ENCODE results near the gene TAS2R42.

The TAS2R42 gene

GRCh38 chr12:11136075-11136474, 50.7 kb downstream of the TAS2R42 start:
- Histone ChIP-seq H3K4ac (ENCODE audit: low read depth in 1 of 2, low read length in 2 of 2) (no peak overlapping the region), H4K8ac (ENCODE audit: low read length) (no peak overlapping the region), H3K14ac (ENCODE audit: low read length in 2 of 2) (no peak overlapping the region), H2AK5ac (ENCODE audit: low read length, severe bottlenecking) (no peak overlapping the region), H3K9ac (ENCODE audit: low read length) (no peak overlapping the region), H4K91ac (ENCODE audit: low read length) (no peak overlapping the region), H2BK12ac (ENCODE audit: low read length in 2 of 2) (no peak overlapping the region), H3K79me1 (replicated peaks; ENCODE audit: low read length, poor library complexity, severe bottlenecking) (peaks cover 11% of the 10 kb centered on the region), H3K36me3 (ENCODE audit: control insufficient read depth in 1 of 2, insufficient read depth in 2 of 2, low read depth in 1 of 2, low read length in 2 of 2) (no peaks in the 10 kb centered on the region), H2BK5ac (ENCODE audit: low read depth, low read length, poor library complexity, severe bottlenecking) (no peak overlapping the region), H2AFZ (ENCODE audit: low read depth, low read length) (no peak overlapping the region), H3K27ac (ENCODE audit: low read length, poor library complexity, severe bottlenecking) (no peak overlapping the region), H3K4me2 (ENCODE audit: low read length, poor library complexity, severe bottlenecking) (no peak overlapping the region), H3K27me3 (ENCODE audit: control insufficient read depth in 1 of 2, insufficient read depth in 1 of 2, low read length in 2 of 2) (no peaks in the 10 kb centered on the region), H3K4me3 (ENCODE audit: insufficient read depth in 1 of 2, low read depth in 1 of 2, low read length in 2 of 2) (no peak overlapping the region), H3K9me3 (ENCODE audit: control insufficient read depth, low read length) (no peaks in the 10 kb centered on the region), H3K23ac (ENCODE audit: low read length in 2 of 2) (no peak overlapping the region), H2BK120ac (ENCODE audit: low read depth, low read length) (no peak overlapping the region), H3K4me1 (ENCODE audit: control insufficient read depth, insufficient read depth, low read depth, low read length) (peaks cover 2% of the 10 kb centered on the region), H2BK15ac (ENCODE audit: low read depth, poor library complexity, severe bottlenecking) (no peak overlapping the region), H3K18ac (ENCODE audit: low read depth in 1 of 2, low read length in 2 of 2) (no peak overlapping the region)
- DNase-seq, result no peak
- 71% methylated on average over 1 of the region's 2 CpGs for WGBS

All from mesenchymal stem cell (in vitro differentiated cells and primary cell).